Renal cortical epithelial cell (primary cell): Measurements from ENCODE around the gene PROZ. TPM values are rescaled to one million over a fixed set of nuclear protein-coding genes. Genes with fewer than 3 reads are reported as not detected.
A peak's percentile ranks its signal among the peaks of the same experiment; 100 is the strongest.
"Not testable (repeated sequence)": the region's sequence is repeated elsewhere in the genome, so short reads cannot be mapped to it uniquely, and the experiment has no call there.

ENCODE experiments used
- DNase-seq: peaks from one replicate; pipeline ENCODE4 v3.0.0-alpha.2; 2011; ENCODE audit warnings: low read depth
- total RNA-seq: library from RNA; depleted of rRNA; stranded (reverse); fragments of >200 nt; gene quantifications from 2 replicates; pipeline ENCODE4 v1.2.3, GENCODE V29; 2014

The PROZ gene, protein sequence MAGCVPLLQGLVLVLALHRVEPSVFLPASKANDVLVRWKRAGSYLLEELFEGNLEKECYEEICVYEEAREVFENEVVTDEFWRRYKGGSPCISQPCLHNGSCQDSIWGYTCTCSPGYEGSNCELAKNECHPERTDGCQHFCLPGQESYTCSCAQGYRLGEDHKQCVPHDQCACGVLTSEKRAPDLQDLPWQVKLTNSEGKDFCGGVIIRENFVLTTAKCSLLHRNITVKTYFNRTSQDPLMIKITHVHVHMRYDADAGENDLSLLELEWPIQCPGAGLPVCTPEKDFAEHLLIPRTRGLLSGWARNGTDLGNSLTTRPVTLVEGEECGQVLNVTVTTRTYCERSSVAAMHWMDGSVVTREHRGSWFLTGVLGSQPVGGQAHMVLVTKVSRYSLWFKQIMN
- not detected in 2 replicates for total RNA-seq

DNA sequence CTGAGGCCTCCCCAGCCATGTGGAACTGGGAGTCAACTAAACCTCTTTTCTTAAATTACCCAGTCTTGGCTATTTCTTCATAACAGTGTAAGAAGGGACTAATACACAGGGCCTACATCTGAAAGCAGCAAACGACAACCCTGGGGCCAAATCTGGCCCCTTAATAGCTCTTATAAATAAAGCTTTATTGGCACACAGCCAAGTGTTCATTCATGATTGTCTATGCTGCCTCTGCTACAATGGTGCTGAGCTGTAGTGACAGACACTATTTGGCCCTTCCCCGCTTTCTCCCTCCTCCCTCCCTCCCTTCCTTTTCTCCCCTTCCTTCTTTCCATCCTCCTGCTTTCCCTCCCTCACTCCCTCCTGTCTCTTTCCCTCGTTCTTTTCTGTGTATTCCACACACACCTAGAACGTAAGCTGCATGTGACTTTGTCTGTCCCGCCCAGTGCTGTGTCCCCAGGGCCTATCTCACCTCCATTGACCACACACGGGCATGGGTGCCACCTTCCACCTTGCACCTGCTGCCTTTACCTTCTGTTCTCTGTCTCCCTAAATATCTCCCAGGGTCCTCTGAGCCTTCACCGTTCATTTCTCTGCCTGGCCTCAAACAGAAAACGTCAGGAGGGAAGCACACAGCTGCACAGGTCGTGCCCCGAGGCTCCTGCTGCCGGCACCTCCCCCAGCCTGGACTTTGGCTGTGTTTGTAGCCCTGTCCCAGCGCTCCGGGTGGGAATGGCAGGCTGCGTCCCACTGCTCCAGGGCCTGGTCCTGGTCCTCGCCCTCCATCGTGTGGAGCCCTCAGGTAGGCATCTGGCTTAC is at the start of gene PROZ:
TSS of gene PROZ (plus strand) at position 720 of the 819 bp plus-strand sequence. CDS start at position 733, 13 bp downstream.
- DNase-seq: no peak

DNA sequence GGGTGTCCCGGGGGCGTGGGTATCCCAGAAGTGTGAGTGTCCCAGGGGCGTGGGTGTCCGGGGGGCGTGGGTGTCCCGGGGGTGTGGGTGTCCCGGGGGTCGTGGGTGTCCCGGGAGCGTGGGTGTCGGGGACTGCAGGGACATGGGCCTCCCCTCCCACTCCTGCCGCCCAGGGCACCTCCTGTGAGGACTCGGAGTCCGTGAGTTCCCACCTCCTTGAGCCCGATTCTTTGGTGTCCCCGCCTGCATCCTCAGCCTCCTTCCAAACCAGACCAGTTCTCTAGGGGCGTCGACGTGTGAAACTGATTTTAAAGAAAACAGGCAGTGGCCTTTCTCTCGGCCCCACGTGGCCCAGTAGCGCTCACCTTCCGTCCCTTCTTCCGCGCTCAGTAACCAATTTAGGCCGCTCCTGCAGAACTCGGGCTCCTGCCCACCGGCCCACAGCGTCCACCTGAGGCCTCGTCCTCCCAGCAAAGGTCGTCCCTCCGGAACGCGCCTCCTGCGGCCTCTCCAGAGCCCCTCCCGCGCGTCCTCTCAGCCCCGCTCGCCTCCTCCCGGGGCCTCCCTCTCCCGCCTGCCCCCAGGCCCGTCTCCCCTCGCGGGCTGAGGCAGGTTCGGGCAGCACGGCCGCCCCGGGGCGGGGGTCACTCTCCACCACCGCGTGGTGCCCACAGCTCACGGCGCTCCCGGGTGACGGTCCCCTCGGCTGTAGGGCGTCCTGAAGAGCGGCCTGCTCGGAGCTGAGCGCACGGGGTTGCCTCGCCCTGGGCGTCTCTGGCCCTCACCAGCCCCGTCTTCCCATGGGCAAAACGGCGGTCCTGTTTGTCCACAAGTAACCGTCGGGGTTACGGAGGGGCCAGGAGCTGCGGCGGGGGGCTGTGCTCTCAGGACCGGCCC is 49.0 kb upstream of the PROZ start:
- DNase-seq: no peak

DNA sequence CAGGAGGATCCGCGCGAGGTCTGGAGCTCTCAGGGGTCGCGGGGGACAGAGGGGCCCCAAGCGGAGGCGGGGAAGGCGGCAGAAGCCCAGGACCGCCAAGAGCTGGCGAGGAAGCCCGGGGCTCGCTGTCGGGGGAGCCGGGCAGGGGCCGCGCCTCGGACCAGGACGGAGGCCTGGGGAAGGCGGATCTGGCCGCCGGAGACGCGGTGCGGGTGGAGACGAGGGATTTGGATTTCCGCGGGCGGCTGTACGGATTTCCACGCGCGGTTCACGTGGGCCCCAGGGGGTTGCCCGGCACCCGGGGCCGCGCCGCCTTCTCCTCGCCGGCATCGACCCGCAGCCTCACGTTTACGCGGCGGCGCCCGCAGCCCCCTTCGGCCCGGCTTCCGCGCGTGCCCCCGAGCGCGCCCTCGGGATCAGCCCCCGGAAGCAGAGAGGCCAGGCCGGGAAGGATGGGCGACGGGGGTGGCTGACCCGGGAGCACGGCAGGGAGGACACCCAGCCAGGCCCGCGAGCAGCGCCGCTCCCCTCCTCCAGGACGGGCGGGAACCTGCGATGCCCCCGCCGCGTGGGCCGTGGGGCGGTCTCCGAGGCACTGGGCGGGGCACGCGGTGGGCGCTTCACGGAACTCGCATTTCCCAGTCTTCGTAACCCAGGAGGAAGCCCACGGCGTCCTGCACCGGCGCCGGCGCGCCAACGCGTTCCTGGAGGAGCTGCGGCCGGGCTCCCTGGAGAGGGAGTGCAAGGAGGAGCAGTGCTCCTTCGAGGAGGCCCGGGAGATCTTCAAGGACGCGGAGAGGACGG is 48.2 kb upstream of the PROZ start:
- DNase-seq: no peak

DNA sequence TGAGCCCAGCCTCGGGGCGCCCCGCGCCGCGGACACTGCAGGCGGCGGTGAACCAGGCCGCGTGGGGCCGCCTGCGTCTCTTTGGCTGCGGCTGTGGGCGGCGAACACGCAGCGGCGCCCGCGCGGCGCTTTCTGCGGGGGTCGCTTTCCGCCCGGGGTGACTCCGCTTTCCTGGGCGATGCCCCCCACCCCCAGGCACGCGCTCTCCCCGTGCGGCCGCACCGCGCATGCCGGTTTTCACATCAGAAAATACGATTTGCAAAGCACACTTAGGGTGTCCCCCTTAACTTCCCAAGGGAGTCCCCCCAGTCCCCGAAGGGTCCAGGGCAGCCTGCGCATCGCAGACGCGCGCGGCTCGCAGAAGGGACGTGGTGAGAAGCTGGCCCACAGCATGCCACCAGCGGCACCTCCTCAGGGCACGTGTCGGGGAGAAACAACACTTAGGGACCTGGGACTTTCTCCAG is 47.6 kb upstream of the PROZ start:
- no peak for DNase-seq

DNA sequence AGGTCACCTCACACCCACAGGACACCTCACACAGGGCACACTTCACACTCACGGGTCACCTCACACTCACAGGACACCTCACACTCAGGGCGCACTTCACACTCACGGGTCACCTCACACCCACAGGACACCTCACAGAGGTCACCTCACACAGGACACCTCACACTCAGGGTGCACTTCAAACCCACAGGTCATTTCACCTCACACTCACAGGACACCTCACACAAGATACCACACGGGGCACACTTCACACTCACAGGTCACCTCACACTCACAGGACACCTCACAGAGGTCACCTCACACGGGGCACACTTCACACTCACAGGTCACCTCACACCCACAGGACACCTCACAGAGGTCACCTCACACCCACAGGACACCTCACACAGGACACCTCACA is 46.6 kb upstream of the PROZ start:
- DNase-seq: not testable (repeated sequence)

DNA sequence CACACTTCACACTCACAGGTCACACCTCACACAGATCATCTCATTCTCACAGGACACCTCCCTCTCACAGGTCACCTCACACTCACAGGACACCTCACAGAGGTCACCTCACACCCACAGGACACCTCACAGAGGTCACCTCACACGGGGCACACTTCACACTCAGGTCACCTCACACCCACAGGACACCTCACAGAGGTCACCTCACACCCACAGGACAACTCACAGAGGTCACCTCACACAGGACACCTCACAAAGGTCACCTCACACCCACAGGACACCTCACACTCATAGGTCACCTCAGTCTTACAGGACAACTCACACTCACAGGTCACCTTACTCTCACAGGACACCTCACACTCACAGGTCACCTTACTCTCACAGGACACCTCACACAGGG is 46.0 kb upstream of the PROZ start:
- not testable (repeated sequence) for DNase-seq

DNA sequence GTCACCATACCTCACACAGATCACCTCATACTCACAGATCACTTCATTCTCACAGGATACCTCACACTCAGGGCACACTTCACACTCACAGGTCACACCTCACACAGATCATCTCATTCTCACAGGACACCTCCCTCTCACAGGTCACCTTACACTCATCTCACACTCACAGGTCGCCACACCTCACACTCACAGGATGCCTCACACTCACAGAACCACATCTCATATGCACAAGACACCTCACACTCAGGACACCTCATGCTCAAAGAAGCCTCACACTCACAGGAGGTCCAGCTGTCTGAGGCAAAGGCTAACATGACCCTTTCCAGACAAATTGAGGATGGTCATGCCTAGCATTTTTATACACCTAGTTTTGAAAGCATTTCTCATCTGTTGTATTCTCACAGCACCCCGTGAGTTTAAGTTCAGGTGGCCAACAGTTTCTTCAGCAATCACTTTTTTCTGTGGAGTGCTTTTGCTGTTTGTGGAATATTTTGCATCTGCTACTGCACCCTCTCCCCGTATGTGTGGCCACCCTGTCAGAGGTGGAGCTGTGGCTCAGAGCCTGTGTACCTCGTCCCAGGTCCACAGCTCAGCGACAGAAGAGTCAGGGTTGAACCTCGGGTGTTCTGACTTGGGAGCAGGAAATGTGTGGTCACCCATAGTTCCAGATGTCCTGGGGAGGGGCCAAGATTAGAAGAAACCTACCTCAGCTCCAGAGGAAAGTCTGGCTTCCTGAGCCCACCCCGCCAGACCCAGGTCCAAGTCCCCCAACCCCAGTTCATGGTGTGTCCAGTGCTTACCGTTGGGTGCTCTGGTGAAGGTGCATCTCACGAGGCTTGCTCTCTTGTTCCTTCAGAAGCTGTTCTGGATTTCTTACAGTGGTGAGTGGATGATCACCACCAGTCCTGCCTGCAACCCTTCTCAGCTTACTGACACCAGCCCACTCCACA is 45.3 kb upstream of the PROZ start:
- DNase-seq: no peak

DNA sequence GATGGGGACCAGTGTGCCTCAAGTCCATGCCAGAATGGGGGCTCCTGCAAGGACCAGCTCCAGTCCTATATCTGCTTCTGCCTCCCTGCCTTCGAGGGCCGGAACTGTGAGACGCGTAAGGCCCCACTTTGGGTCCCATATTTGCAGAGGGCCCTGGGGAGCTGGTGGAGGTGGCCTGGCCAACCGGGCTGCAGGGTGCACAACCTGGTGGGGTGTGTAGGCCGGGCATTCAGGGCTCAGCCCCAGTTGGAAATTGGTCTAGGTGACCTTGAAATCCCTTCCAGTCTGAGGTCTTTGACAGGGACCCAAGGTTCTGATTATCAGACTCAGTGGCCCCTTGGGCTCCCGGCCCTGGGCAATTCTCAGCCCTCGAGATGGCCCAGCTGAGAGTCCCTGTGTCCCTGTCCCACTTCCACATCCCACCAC is 44.6 kb upstream of the PROZ start:
- DNase-seq: no peak

DNA sequence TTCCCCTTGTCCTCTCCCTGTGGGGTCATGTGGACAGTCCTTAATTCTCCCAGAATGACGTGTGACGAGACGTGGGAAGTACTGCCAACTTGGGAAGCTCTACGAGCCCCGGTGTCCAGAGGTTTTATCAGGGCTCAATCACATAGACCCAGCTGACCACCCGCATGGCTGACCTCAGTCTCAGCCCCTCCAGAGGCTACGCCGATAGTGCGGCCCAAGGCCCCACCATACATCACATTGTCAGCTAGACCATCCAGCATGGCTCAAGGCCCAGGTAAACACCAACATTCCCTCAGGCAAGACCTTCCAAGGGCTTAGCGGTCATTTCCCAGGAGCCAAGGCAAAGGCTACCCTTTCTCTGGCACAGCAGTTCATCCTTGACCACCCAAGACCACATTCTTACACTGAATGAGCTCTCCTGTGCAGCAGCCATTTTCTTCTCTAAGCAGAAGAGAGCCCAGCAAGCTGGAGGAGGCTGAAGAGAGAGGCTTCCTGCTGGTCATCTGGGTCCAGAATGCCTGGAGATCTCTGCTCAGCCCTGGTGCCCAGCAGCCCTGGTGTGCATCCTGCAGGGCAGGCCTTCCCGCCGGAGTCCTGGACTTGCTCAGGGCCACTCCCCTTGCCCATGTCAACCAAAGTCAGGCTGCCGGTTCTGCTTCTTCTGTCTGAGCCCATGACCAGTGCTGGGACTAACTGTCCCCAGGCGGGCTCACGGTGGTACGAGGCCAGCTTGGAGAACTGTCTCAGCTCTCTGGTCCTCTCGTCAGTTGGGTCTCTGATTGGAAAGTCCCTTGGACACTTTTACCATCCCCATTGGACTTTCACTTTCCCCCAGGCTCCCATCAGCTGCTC is 43.7 kb upstream of the PROZ start:
- DNase-seq: no peak

DNA sequence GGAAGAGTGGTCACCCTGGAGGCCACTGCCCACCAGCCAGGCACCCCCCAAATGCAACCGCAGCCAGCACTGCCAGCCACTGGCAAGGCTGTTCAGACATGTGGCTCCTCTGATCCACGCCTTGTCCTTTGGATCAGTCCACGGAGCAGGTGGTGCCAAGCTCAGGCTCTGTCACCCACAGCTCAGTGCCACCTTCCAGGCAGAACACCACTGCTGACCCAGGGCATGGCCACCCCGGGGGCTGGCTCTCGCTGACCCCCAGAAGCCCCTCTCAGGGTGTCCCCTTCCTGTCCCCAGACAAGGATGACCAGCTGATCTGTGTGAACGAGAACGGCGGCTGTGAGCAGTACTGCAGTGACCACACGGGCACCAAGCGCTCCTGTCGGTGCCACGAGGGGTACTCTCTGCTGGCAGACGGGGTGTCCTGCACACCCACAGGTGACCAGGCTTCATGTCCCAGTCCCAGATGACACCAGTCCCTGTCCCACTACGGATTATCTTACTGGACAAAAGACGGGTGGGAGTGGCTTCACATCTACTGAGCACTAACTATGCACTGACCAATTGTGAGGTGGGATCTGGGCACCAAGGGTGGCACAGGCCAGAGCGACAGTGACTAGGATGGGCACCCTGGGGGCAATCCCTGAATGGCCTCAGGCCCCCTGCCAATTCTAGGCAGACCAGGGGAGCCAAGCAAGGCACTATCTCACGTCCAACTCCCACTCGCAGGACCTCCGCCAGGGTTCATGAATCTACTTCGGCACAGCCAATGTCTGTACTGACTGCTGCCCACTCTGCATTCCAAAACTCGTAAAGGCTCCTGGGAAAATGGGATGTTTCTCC is 42.9 kb upstream of the PROZ start:
- DNase-seq: no peak

DNA sequence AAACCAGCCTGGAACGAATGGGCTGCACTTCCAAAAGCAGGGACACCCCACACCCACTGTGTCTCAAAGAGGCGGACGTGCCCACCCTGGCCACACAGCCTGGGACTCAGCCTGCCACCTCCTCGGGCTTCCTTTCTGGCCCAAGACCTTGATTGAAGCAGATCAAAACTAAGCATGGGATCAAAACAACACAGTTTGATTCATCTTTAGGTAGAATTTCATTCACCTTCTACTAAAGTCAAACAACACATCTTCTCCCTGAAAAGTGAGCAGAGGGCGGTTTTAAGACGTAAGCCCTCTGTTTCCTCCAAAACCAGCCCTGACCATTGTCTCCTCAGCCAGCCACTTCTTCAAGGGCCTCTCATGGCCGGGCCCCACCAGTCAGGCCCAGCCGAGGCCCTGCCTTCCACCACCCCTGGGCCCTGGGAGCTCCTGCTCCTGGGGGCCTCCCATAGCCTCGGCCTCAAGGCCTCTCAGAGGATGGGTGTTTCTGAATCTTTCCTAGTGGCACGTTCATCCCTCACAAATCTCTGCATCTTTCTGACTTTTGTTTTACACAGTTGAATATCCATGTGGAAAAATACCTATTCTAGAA is 42.1 kb upstream of the PROZ start:
- DNase-seq: no peak

DNA sequence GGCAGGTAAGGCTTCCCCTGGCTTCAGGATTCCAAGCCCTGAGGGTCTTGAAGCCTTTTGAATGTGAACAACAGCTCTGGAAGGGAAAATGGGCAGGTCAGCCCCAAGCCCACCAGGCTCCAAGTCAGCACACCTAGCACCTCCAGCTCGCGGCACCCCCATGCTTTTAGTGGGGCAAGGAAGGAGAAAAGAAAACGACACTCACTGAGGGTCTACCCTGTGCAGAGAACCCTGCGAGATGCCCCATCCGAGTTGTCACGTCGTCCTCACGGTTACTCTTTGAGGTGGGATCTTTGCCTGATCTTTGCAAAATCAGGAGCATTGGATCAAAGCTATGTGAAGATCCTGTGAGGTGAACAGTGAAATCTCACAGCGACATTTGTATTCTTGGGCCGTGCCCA is 41.6 kb upstream of the PROZ start:
- no peak for DNase-seq

DNA sequence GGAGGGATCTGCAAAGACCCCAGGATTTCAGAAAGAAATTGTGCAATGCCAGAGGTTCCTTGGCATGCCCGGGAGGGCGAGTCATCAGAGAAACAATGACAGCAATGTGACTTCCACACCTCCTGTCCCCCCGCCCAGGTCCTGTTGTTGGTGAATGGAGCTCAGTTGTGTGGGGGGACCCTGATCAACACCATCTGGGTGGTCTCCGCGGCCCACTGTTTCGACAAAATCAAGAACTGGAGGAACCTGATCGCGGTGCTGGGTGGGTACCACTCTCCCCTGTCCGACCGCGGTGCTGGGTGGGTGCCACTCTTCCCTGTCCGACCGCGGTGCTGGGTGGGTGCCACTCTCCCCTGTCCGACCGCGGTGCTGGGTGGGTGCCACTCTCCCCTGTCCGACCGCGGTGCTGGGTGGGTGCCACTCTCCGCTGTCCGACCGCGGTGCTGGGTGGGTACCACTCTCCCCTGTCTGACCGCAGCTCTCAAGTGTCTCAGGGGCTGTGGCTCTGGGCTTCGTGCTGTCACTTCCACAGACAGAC is 41.0 kb upstream of the PROZ start:
- DNase-seq: peak; percentile 6

DNA sequence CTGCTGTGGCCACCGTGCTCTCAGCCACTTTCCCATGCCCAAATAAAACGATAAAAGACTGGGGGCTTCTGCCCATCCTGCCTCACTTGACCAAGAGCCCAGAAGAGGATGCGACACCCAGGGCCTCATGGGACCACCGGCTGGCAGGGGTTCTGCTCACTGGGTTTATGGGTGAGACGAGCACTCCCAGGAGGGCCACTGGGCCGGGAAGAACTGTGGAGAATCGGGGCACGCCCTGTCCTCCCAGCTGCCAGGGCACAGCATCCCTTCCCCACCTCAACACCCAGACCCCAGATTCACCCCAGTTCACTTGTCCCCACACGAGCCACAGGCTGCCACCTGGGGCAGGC is 40.6 kb upstream of the PROZ start:
- DNase-seq: no peak

DNA sequence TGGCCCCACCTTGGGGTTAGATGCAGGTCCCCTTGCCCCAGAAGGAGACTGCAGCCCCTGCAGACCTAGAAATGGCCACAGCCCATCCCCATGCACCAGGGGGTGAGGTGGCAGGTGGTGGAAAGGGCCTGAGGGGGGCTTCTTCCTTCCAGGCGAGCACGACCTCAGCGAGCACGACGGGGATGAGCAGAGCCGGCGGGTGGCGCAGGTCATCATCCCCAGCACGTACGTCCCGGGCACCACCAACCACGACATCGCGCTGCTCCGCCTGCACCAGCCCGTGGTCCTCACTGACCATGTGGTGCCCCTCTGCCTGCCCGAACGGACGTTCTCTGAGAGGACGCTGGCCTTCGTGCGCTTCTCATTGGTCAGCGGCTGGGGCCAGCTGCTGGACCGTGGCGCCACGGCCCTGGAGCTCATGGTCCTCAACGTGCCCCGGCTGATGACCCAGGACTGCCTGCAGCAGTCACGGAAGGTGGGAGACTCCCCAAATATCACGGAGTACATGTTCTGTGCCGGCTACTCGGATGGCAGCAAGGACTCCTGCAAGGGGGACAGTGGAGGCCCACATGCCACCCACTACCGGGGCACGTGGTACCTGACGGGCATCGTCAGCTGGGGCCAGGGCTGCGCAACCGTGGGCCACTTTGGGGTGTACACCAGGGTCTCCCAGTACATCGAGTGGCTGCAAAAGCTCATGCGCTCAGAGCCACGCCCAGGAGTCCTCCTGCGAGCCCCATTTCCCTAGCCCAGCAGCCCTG is 40.0 kb upstream of the PROZ start:
- DNase-seq: no peak

DNA sequence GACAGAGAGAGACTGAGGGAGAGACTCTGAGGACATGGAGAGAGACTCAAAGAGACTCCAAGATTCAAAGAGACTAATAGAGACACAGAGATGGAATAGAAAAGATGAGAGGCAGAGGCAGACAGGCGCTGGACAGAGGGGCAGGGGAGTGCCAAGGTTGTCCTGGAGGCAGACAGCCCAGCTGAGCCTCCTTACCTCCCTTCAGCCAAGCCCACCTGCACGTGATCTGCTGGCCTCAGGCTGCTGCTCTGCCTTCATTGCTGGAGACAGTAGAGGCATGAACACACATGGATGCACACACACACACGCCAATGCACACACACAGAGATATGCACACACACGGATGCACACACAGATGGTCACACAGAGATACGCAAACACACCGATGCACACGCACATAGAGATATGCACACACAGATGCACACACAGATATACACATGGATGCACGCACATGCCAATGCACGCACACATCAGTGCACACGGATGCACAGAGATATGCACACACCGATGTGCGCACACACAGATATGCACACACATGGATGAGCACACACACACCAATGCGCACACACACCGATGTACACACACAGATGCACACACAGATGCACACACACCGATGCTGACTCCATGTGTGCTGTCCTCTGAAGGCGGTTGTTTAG is 39.2 kb upstream of the PROZ start:
- DNase-seq: no peak
